CD4-positive, alpha-beta T cell (primary cell): ENCODE results near the gene SMAD3. TPM values are rescaled to one million over a fixed set of nuclear protein-coding genes. Genes with fewer than 3 reads are reported as not detected.
A peak's percentile ranks its signal among the peaks of the same experiment; 100 is the strongest.

Experiments
- ATAC-seq: fragments of 200-7000 bp; cut with Tn5 transposase; one replicate; pipeline ENCODE4 v1.10.0; 2022; ENCODE audit warnings: mild to moderate bottlenecking; ENCODE audit not compliant: poor library complexity
- CTCF ChIA-PET: fragments of 350-600 bp; sonication (Branson Sonifier 250); formaldehyde crosslinking; loops from one replicate; lab custom pipeline; 2021; ENCODE audit warnings: antibody characterized with exemption, inconsistent platforms; lab: Charles Lee
- POLR2A ChIA-PET: fragments of 350-600 bp; sonication (Branson Sonifier 250); formaldehyde crosslinking; loops from one replicate; lab custom pipeline; 2021; ENCODE audit warnings: antibody characterized with exemption, inconsistent platforms; lab: Charles Lee
- DNase-seq, 14 experiments: peaks; one replicate each; pipeline ENCODE4 v3.0.0-alpha.2; 2013 to 2020; ENCODE audit warnings: mixed read lengths in 2 of 14
- H3K27ac ChIP-seq, 2 donors: one replicate each; pipeline versions ENCODE4 v1.5.1 to v1.7.0; 2013; ENCODE audit warnings: low read length in 2 of 2, low read depth in 1 of 2, mild to moderate bottlenecking in 1 of 2
- H3K27me3 ChIP-seq, 2 experiments: 1 replicate in 1 of 2; 2 replicates in 1 of 2; pipeline versions ENCODE4 v1.6.1 to v1.7.0; 2013; ENCODE audit warnings: low read length in 2 of 2, control low read depth in 1 of 2, mild to moderate bottlenecking in 1 of 2, moderate library complexity in 1 of 2; ENCODE audit not compliant: insufficient read depth in 2 of 2, control insufficient read depth in 1 of 2
- H3K36me3 ChIP-seq: one replicate; pipeline ENCODE4 v1.6.1; 2013; ENCODE audit warnings: low read length, control low read depth; ENCODE audit not compliant: insufficient read depth
- H3K4me1 ChIP-seq: one replicate; pipeline ENCODE4 v1.6.1; 2013; ENCODE audit warnings: low read length, control low read depth; ENCODE audit not compliant: insufficient read depth
- H3K4me3 ChIP-seq: one replicate; pipeline ENCODE4 v1.5.1; 2013; ENCODE audit warnings: mild to moderate bottlenecking, low read length, moderate library complexity
- H3K9me3 ChIP-seq, 2 experiments: 1 replicate in 1 of 2; 2 replicates in 1 of 2; pipeline versions ENCODE4 v1.6.1 to v1.7.0; 2013; ENCODE audit warnings: low read length in 2 of 2, mild to moderate bottlenecking in 2 of 2, control low read depth in 1 of 2, moderate library complexity in 1 of 2; ENCODE audit not compliant: control insufficient read depth in 1 of 2, insufficient read depth in 1 of 2
- H3K27ac Mint-ChIP-seq: one replicate; pipeline ENCODE4 v1.8.0; 2020; ENCODE audit warnings: mixed read lengths
- H3K27me3 Mint-ChIP-seq: one replicate; pipeline ENCODE4 v1.8.0; 2021; ENCODE audit warnings: mixed read lengths
- H3K36me3 Mint-ChIP-seq: one replicate; pipeline ENCODE4 v1.8.0; 2021; ENCODE audit warnings: low read depth, mixed read lengths
- H3K4me1 Mint-ChIP-seq: one replicate; pipeline ENCODE4 v1.8.0; 2021; ENCODE audit warnings: low read depth, mixed read lengths
- H3K4me3 Mint-ChIP-seq: one replicate; pipeline ENCODE4 v1.8.0; 2020; ENCODE audit warnings: mild to moderate bottlenecking, mixed read lengths
- H3K9me3 Mint-ChIP-seq: one replicate; pipeline ENCODE4 v1.8.0; 2020; ENCODE audit warnings: mixed read lengths
- intact Hi-C, 2 experiments: fragments of 100-400 bp; cut with DNase I in 1 of 2; cut with micrococcal nuclease in 1 of 2; formaldehyde crosslinking; loops; one replicate each; pipeline versions ENCODE4 v1.15.1 to v1.9.0; 2023 to 2025; cut with DNase I, micrococcal nuclease
- total RNA-seq, 174 experiments: library from RNA in 2 of 174; stranded (reverse) in 2 of 174; gene quantifications; one replicate each; pipeline ENCODE4 v1.2.3 and lab custom pipeline; 2021 to 2026
- TF ChIP-seq, protein P1 (sequence below): fragments of 200-600 bp; IDR thresholded peaks from one replicate; pipeline ENCODE4 v1.8.0; 2022; ENCODE audit warnings: antibody characterized with exemption, mild to moderate bottlenecking

SMAD3 gene
- total RNA-seq, 2 experiments from 2014 or later: 30.0 to 31.0 TPM

DNA sequence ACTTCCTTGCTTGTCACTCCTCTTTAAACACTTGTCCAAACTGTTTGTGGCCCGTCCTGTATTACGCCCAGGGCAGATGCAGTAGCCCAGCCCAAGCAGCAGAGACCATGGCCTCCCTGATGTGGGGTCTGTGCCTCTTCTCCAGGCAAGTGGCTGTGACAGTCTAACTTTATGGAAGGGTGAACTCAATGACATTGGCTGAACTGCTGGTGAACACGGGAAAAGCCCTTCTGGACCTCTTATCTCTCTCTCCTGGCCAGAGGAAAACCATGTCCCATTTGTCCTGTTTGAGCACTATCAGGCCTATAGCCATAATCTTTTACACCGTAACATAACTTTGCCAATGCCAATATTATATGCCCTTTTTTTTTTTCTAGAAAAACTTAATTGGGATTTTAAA lies 67.6 kb downstream of the SMAD3 start:
- Mint-ChIP-seq H3K36me3 (no peaks in the 10 kb centered on the region), H3K27ac (peak overlapping the region; percentile 96), H3K27me3 (no peaks in the 10 kb centered on the region), H3K4me1 (peaks cover 83% of the 10 kb centered on the region), H3K4me3 (no peak overlapping the region), H3K9me3 (no peaks in the 10 kb centered on the region)
- H3K9me3 ChIP-seq: no peaks in the 10 kb centered on the region
- H3K27me3 ChIP-seq: no peaks in the 10 kb centered on the region
- intact Hi-C loops: loop anchor here (5.0 kb wide), 2 partner anchors 51 to 66 kb away; partner anchors contain the start of gene SMAD3 (in 2 of the 2)
- CTCF ChIA-PET: no interaction called here
- no peak overlapping the region for H3K4me3 ChIP-seq
- peak overlapping the region; percentile 47 to 91 for H3K27ac ChIP-seq
- H3K4me1 ChIP-seq: peaks cover 90% of the 10 kb centered on the region
- DNase-seq (no peak), ATAC-seq (no peak)
- TF ChIP-seq, protein P1, sequence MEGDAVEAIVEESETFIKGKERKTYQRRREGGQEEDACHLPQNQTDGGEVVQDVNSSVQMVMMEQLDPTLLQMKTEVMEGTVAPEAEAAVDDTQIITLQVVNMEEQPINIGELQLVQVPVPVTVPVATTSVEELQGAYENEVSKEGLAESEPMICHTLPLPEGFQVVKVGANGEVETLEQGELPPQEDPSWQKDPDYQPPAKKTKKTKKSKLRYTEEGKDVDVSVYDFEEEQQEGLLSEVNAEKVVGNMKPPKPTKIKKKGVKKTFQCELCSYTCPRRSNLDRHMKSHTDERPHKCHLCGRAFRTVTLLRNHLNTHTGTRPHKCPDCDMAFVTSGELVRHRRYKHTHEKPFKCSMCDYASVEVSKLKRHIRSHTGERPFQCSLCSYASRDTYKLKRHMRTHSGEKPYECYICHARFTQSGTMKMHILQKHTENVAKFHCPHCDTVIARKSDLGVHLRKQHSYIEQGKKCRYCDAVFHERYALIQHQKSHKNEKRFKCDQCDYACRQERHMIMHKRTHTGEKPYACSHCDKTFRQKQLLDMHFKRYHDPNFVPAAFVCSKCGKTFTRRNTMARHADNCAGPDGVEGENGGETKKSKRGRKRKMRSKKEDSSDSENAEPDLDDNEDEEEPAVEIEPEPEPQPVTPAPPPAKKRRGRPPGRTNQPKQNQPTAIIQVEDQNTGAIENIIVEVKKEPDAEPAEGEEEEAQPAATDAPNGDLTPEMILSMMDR: no peak
- POLR2A ChIA-PET: interaction anchor here (1.0 to 1.1 kb wide), 2 partner anchors 12 to 30 kb away, joined by 3 to 6 read pairs; no protein-coding TSS in a partner anchor
- H3K36me3 ChIP-seq: no peaks in the 10 kb centered on the region

DNA sequence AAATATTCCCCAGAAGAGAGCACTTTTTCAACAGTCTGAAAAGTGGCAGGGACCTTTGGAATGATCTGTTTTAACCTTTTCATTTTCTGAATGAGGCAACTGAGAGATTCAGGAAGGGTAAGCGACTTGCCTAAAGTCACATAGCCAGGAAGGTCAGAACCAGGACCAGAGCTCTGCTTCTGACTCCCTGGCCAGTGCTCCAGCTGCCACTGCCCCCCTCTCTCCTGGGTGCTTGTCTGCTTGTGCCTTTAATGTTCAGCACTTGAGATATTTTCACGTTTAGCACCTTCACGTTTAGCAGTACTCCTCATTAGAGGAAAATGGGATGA lies 68.3 kb downstream of the SMAD3 start:
- Histone ChIP-seq H3K4me3 (no peak overlapping the region), H3K4me1 (peaks cover 90% of the 10 kb centered on the region), H3K9me3 (no peaks in the 10 kb centered on the region), H3K27me3 (no peaks in the 10 kb centered on the region), H3K27ac (peak overlapping the region; percentile 81 to 91), H3K36me3 (no peaks in the 10 kb centered on the region)
- ChIA-PET CTCF (interaction anchor here (1.0 to 1.9 kb wide), 5 partner anchors 8 to 53 kb away, joined by 3 to 7 read pairs (median 4); no protein-coding TSS in a partner anchor), POLR2A (interaction anchor here (1.0 to 3.1 kb wide), 6 partner anchors 13 to 69 kb away, joined by 3 to 19 read pairs (median 12); partner anchors contain the start of gene SMAD3)
- Mint-ChIP-seq H3K4me3 (no peak overlapping the region), H3K27ac (peak overlapping the region; percentile 96), H3K9me3 (no peaks in the 10 kb centered on the region), H3K36me3 (no peaks in the 10 kb centered on the region), H3K4me1 (peaks cover 86% of the 10 kb centered on the region), H3K27me3 (no peaks in the 10 kb centered on the region)
- TF ChIP-seq, protein P1: no peak
- intact Hi-C loops: loop anchor here (1.0 to 5.0 kb wide), 5 partner anchors 12 to 66 kb away; partner anchors contain the start of gene SMAD3 (in 2 of the 2)
- ATAC-seq (no peak), DNase-seq (no peak)

DNA sequence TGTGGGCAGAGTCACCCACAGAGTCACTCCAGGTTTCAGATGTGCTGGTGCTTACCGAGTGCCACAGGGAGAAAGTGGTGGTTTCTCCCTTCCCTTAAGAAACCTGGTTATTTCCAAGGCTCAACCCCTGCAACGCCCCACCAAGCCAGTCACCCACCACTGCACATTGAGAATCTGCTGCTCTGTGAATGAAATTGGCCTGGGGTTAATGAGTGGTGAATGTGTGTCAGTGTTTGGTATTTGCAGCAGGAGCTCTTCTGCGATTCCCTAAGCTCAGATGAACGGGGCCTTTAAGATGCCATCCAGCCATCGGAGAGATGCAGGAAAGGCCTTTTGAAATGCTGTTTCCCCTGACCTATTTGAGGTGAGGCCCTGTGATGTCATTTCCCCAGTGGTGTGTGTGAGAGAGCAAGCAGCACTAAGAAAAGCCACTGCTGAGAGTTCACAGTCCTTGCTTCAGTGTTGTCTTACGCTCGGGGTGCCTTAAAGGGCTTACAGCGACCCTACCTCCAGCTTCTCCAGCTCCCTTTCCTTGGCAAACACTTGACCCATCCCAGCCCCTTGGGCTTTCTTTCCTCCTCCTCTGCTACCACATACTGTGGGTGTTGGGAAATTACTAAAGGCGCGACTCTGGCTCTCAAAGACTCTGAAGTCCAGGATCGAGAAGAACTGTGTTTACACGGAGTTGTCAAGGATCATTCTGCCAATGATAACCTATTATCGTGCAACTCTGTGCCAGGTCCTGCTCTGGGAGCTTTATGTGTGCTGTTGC lies 68.9 kb downstream of the SMAD3 start:
- peak overlapping the region; percentile 79 for H3K4me3 Mint-ChIP-seq
- Histone ChIP-seq H3K27ac (peak overlapping the region; percentile 81 to 91), H3K27me3 (no peaks in the 10 kb centered on the region), H3K36me3 (no peaks in the 10 kb centered on the region), H3K4me1 (peaks cover 92% of the 10 kb centered on the region), H3K4me3 (peak overlapping the region; percentile 37), H3K9me3 (no peaks in the 10 kb centered on the region)
- TF ChIP-seq, protein P1: no peak
- peak overlapping the region; percentile 96 for H3K27ac Mint-ChIP-seq
- POLR2A ChIA-PET: interaction anchor here (0.6 to 3.1 kb wide), 10 partner anchors 11 to 96 kb away, joined by 3 to 19 read pairs (median 3); partner anchors contain the start of gene SMAD3
- H3K27me3 Mint-ChIP-seq: no peaks in the 10 kb centered on the region
- peak; percentile 97 for ATAC-seq
- no peaks in the 10 kb centered on the region for H3K36me3 Mint-ChIP-seq
- peaks cover 91% of the 10 kb centered on the region for H3K4me1 Mint-ChIP-seq
- peak; percentile 50 to 91 (median 58) for DNase-seq
- CTCF ChIA-PET: interaction anchor here (0.9 to 1.9 kb wide), 8 partner anchors 8 to 53 kb away, joined by 3 to 7 read pairs (median 3); no protein-coding TSS in a partner anchor
- intact Hi-C loops: loop anchor here (1.0 to 5.0 kb wide), 5 partner anchors 13 to 67 kb away; partner anchors contain the start of gene SMAD3 (in 2 of the 2)
- H3K9me3 Mint-ChIP-seq: no peaks in the 10 kb centered on the region
